Ramos (cell line): ENCODE measurements around the gene ELOVL7.
"Not testable (repeated sequence)": the region's sequence is repeated elsewhere in the genome, so short reads cannot be mapped to it uniquely, and the experiment has no call there.

Experiments used
- in situ Hi-C: fragments of 300-500 bp; cut with MboI; formaldehyde crosslinking; loops from one replicate; pipeline ENCODE4 v1.14.3; 2022; ENCODE audit warnings: low sequenced_read_pairs; ENCODE audit not compliant: unreplicated experiment

The ELOVL7 gene

GRCh38 chr5:60802226-60802625 is 41.8 kb downstream of the ELOVL7 start:
- in situ Hi-C loops, result no loop called here

- in situ Hi-C loops, result no loop called here
These were observed 46.5 kb downstream of the ELOVL7 start for GRCh38 chr5:60797482-60798153.

GRCh38 chr5:60795424-60795950 is 48.6 kb downstream of the ELOVL7 start:
- in situ Hi-C loops, result not testable (repeated sequence)

GRCh38 chr5:60794691-60795090 is 49.4 kb downstream of the ELOVL7 start:
- in situ Hi-C loops, result no loop called here

GRCh38 chr5:60792438-60792837 is 51.6 kb downstream of the ELOVL7 start:
- in situ Hi-C loops, result no loop called here

GRCh38 chr5:60789551-60789950 is 54.5 kb downstream of the ELOVL7 start:
- in situ Hi-C loops, result no loop called here

- in situ Hi-C loops, result no loop called here
These were observed 55.1 kb downstream of the ELOVL7 start for GRCh38 chr5:60788863-60789513.

GRCh38 chr5:60779466-60779865 is 64.6 kb downstream of the ELOVL7 start:
- in situ Hi-C loops, result no loop called here

- in situ Hi-C loops, result no loop called here
These were observed 67.7 kb downstream of the ELOVL7 start for GRCh38 chr5:60776343-60776742.

- in situ Hi-C loops, result no loop called here
These were observed 78.9 kb downstream of the ELOVL7 start for GRCh38 chr5:60765019-60765709.

GRCh38 chr5:60763061-60763460 is 81.0 kb downstream of the ELOVL7 start:
- in situ Hi-C loops, result no loop called here

- in situ Hi-C loops, result no loop called here
These were observed 89.6 kb downstream of the ELOVL7 start for GRCh38 chr5:60754495-60754894.

- in situ Hi-C loops, result no loop called here
These were observed 99.4 kb downstream of the ELOVL7 start for GRCh38 chr5:60744682-60745081.

GRCh38 chr5:60743511-60744314 is 100.4 kb downstream of the ELOVL7 start:
- in situ Hi-C loops, result no loop called here

GRCh38 chr5:60740322-60740721 is 103.7 kb downstream of the ELOVL7 start:
- in situ Hi-C loops, result no loop called here

GRCh38 chr5:60738933-60739332 is 105.1 kb downstream of the ELOVL7 start:
- in situ Hi-C loops, result no loop called here

GRCh38 chr5:60738461-60738860 is 105.6 kb downstream of the ELOVL7 start:
- in situ Hi-C loops, result no loop called here

- in situ Hi-C loops, result not testable (repeated sequence)
These were observed 113.2 kb downstream of the ELOVL7 start for GRCh38 chr5:60730858-60731257.

- in situ Hi-C loops, result no loop called here
These were observed 116.9 kb downstream of the ELOVL7 start for GRCh38 chr5:60727033-60727679.

GRCh38 chr5:60724126-60724525 is 119.9 kb downstream of the ELOVL7 start:
- in situ Hi-C loops, result no loop called here
